Esophagus (tissue), 2 donors: ENCODE results near the gene CCDC6. TPM values are rescaled to one million over a fixed set of nuclear protein-coding genes. Genes with fewer than 3 reads are reported as not detected.

Source experiments
- H3K27ac ChIP-seq, 2 donors: one replicate each; pipeline ENCODE4 v1.5.1; 2013; ENCODE audit warnings: low read depth in 2 of 2, mild to moderate bottlenecking in 2 of 2, inconsistent platforms in 1 of 2, low read length in 1 of 2, moderate library complexity in 1 of 2
- H3K27me3 ChIP-seq, 2 donors: one replicate each; pipeline ENCODE4 v1.6.1; 2013; ENCODE audit warnings: low read length in 2 of 2, control low read depth in 1 of 2, mild to moderate bottlenecking in 1 of 2; ENCODE audit not compliant: insufficient read depth in 2 of 2, control insufficient read depth in 1 of 2
- H3K36me3 ChIP-seq, 2 donors: one replicate each; pipeline ENCODE4 v1.6.1; 2013; ENCODE audit warnings: low read length in 1 of 2; ENCODE audit not compliant: control insufficient read depth in 2 of 2, insufficient read depth in 2 of 2
- H3K4me1 ChIP-seq, 2 donors: one replicate each; pipeline ENCODE4 v1.6.1; 2013; ENCODE audit warnings: low read length in 1 of 2; ENCODE audit not compliant: control insufficient read depth in 2 of 2, insufficient read depth in 2 of 2
- H3K4me3 ChIP-seq, 2 donors: one replicate each; pipeline ENCODE4 v1.5.1; 2013; ENCODE audit warnings: low read length in 2 of 2, mild to moderate bottlenecking in 2 of 2, low read depth in 1 of 2, moderate library complexity in 1 of 2
- H3K9me3 ChIP-seq, 2 donors: one replicate each; pipeline ENCODE4 v1.6.1; 2013; ENCODE audit warnings: mild to moderate bottlenecking in 2 of 2, low read depth in 1 of 2, low read length in 1 of 2, moderate library complexity in 1 of 2; ENCODE audit not compliant: control insufficient read depth in 2 of 2, insufficient read depth in 1 of 2
- WGBS, 2 donors: extraction: QIAGEN DNeasy Blood & Tissue Kit; methylation state at CpG; one replicate each; pipeline ENCODE4 v1.1.7; 2013; 5-methylcytosine and 5-hydroxymethylcytosine counted together
- polyA plus RNA-seq, 2 donors: library from polyadenylated mRNA; stranded (reverse); fragments of 200-250 nt; gene quantifications; one replicate each; pipeline ENCODE4 v1.2.3, GENCODE V29; 2013
- donor health status: healthy with polysubstance abuse.
- donor health status: Bipolar disorder and iron deficiency.

Gene CCDC6
- polyA plus RNA-seq, 2 donors: 23.2 to 25.9 TPM

DNA sequence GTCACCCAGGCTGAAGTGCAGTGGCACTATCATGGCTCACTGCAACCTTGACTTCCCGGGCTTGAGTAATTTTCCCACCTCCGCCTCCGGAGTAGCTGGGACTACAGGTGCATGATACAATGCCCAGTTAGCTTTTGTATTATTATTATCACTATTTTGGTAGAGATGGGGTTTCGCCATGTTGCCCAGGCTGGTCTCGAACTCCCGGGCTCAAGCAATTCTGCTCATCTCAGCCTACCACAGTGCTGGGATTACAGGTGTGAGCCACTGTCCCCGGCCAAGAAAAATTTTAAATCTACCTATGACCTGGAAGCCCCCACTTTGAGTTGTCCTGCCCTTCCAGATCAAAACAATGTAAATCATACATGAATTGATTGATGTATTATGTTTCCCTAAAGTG is 38.8 kb downstream of the CCDC6 start:
- Histone ChIP-seq H3K36me3 (no peaks in the 10 kb centered on the region), H3K4me1 (peaks cover 2 to 13% of the 10 kb centered on the region in 2 donors), H3K27ac (no peak overlapping the region), H3K9me3 (no peaks in the 10 kb centered on the region), H3K27me3 (no peaks in the 10 kb centered on the region), H3K4me3 (no peak overlapping the region)
- WGBS, 2 donors: 90 to 96% methylated on average over 7 of the region's 7 CpGs

DNA sequence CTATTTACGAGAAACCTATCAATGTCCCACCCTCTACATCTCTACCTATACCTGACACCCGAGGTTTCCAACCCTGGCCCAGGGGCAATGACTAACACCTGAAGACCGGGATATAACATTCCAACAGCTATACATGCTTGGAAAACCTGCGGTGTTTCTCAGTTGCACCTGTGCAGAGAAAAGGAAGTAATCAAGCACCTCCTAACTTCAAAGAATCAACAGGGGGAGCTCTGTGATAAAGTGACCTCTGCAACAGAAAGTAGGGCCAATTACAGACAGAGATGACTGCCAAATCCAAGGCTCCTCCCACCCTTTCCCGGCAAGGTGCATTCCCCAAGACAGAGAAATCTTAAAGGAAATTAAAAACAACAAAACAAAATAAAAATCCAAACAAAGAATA is 41.3 kb downstream of the CCDC6 start:
- no peaks in the 10 kb centered on the region for H3K9me3 ChIP-seq
- H3K4me1 ChIP-seq: peaks cover 0 to 13% of the 10 kb centered on the region in 2 donors
- no peaks in the 10 kb centered on the region for H3K36me3 ChIP-seq
- H3K4me3 ChIP-seq: no peak overlapping the region
- no peaks in the 10 kb centered on the region for H3K27me3 ChIP-seq
- H3K27ac ChIP-seq: peak overlapping the region in 1 of 2 donors; percentile 55
- WGBS, 2 donors: 31 to 34% methylated on average over 5 of the region's 5 CpGs

DNA sequence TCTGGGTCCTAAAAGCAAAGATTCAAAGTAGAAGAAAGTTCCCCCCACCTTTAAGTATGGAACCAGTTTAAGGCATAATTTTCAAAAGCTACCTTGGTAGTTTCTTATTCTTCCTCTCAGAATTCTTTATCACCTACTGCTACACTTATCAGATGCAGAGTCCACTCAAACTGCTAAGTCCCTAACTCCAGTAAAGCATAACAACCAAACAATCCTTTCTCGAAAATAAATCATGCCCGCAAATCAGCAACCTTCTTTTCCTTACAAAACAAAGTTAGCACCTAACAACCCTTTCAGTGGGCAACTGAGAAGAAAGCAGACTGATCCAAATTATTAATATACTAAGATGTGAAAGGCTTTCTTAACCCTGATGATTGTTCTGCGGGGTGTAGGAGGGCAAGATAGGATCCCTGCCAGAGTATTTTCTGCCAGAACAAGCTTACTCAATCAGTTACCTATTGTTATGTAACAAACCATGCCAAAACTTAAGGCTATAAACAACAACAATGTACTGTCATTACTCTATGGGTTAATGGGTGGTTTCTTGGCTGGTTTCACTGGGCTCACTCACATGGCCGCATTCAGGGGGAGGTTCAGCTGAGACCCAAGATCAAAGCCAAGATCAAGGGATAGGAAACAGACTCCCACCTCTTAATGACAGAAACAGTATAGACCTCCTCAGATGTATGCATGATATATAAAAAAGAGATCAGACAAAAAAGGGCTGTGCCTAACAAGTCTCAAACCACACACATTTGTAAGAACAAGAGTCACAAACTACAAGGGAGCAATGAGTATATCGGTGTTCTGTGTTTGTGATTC is 42.0 kb downstream of the CCDC6 start:
- Histone ChIP-seq H3K4me1 (peaks cover 0 to 9% of the 10 kb centered on the region in 2 donors), H3K27ac (peak overlapping the region in 1 of 2 donors; percentile 18), H3K27me3 (no peaks in the 10 kb centered on the region), H3K36me3 (no peaks in the 10 kb centered on the region), H3K4me3 (no peak overlapping the region), H3K9me3 (no peaks in the 10 kb centered on the region)
- WGBS, 2 donors: 37 to 62% methylated on average over 5 of the region's 5 CpGs

DNA sequence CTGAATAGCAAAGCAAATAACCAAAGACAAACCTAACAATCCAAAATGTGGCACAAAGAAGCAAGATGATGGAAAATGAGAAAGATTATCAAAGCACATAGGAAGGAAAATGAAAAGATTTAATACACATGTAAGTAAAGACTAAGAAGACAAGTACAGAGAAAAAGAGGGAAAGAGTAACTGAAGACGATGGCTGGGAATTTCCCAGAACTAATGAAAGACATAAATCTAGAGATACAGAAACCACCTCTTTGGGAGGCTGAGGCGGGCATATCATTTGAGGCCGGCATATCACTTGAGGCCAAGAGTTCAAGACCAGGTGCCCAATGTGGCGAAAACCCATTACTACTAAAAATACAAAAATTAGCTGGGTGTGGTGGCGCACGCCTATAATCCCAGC is 46.8 kb downstream of the CCDC6 start:
- WGBS, 2 donors: 93% methylated on average over 6 of the region's 6 CpGs
- H3K36me3 ChIP-seq: no peaks in the 10 kb centered on the region
- H3K4me1 ChIP-seq: no peaks in the 10 kb centered on the region
- H3K27ac ChIP-seq: no peak overlapping the region
- H3K9me3 ChIP-seq: no peaks in the 10 kb centered on the region
- no peaks in the 10 kb centered on the region for H3K27me3 ChIP-seq
- H3K4me3 ChIP-seq: no peak overlapping the region

DNA sequence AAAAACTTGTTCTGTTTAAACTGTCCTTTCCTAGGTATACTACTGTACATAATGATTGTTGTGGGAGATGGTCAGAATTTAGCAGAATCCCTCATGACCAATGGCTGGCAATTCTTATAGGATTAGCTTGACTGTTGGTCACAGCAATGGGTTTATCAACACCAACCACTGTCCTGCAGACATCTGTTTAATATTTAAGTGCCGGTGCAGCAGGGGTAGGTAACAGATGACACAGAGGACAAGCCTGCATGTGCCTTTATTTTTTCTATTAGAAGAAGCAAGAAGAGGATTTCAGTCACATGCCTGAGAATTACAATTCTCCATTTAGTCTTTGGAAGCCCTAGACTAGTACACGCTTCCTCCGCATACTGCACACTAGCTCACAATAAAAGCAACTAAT is 48.4 kb downstream of the CCDC6 start:
- no peaks in the 10 kb centered on the region for H3K36me3 ChIP-seq
- no peaks in the 10 kb centered on the region for H3K9me3 ChIP-seq
- H3K4me3 ChIP-seq: no peak overlapping the region
- peaks cover 0 to 3% of the 10 kb centered on the region in 2 donors for H3K4me1 ChIP-seq
- H3K27ac ChIP-seq: no peak overlapping the region
- 97 to 99% methylated on average over 3 of the region's 3 CpGs for WGBS, 2 donors
- no peaks in the 10 kb centered on the region for H3K27me3 ChIP-seq

DNA sequence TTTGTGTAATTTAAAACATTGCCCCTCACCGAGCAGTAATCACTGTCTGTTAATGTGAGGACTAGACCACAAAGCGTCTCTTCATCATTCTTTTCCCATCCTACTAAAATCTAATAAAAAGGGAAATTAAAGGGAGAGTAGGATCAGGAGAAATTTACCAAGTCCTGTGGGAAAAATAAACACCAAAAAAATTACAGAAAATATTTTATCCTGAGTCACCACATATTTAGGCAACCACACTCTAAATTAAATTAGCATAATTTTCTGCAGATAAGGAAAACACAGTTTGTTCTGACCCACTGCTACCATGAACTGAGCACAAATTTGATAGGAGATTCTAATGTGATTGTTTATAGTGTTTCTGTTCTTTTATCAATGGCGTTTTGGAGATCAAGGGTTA is 49.3 kb downstream of the CCDC6 start:
- no peak overlapping the region for H3K27ac ChIP-seq
- no peak overlapping the region for H3K4me3 ChIP-seq
- H3K9me3 ChIP-seq: no peaks in the 10 kb centered on the region
- no peaks in the 10 kb centered on the region for H3K36me3 ChIP-seq
- 65 to 69% methylated on average over 3 of the region's 3 CpGs for WGBS, 2 donors
- no peaks in the 10 kb centered on the region for H3K27me3 ChIP-seq
- H3K4me1 ChIP-seq: peaks cover 0 to 3% of the 10 kb centered on the region in 2 donors

DNA sequence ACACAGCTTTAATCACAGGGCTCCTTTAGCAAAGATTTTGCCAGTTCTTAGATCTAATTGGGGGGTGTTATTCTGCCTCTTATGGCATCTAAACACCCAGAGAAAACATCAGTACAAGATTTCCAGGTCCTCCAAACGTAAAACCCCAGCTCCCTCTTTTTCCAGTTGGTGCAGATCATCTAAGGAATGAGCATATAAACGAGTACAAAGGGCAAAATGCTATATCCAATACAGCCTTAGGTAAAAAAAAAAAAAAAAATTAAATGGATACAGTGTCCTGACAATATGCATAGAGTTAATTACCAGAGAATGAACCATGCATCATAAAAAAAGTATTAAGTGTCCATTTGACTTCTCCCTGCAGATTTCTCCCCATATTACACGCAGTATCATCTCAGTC is 50.3 kb downstream of the CCDC6 start:
- WGBS, 2 donors: 71 to 78% methylated on average over 3 of the region's 3 CpGs
- H3K4me3 ChIP-seq: no peak overlapping the region
- peaks cover 0 to 3% of the 10 kb centered on the region in 2 donors for H3K4me1 ChIP-seq
- no peaks in the 10 kb centered on the region for H3K9me3 ChIP-seq
- no peak overlapping the region for H3K27ac ChIP-seq
- no peaks in the 10 kb centered on the region for H3K36me3 ChIP-seq
- no peaks in the 10 kb centered on the region for H3K27me3 ChIP-seq

DNA sequence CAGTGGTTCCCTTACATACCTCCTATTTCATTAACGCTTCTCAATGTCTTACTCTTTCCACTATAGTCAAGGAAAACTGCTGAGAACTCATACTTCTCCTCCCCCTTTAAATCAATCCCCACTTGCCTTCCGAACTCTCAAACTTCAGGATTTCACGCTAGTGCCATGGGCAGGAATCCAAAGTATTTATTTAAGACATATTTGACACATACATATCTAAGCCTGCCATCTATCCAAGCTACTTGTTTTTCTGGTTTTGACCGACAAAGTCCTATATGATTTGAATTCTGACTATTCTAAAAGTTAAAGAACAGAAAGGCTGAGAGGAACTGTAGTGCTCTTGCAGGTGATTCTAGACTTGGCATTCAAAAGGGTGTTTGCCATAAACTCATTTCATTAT is 51.8 kb downstream of the CCDC6 start:
- peak overlapping the region; percentile 47 to 49 for H3K27ac ChIP-seq
- H3K36me3 ChIP-seq: no peaks in the 10 kb centered on the region
- 57 to 58% methylated on average over 4 of the region's 4 CpGs for WGBS, 2 donors
- H3K9me3 ChIP-seq: no peaks in the 10 kb centered on the region
- H3K4me3 ChIP-seq: no peak overlapping the region
- peaks cover 0 to 3% of the 10 kb centered on the region in 2 donors for H3K4me1 ChIP-seq
- H3K27me3 ChIP-seq: no peaks in the 10 kb centered on the region

DNA sequence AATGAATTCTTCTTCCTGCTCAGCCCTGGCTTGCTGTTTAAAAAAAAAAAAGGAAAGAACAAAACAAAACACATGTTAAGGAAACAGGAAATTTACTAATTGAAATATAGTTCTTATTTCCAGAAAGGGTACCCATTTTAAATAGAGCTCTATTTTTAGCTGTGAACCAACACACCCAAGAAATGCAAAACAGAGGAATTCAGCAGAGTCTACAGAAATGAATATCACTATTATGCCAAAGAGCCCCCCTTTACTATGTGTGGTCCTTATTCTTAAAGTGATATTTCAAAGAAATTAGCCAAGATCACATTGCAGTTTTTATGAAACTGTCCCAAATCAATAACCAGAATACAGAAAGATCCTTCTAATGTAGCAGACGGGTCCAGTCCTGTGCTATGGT is 53.7 kb downstream of the CCDC6 start:
- Histone ChIP-seq H3K4me1 (peaks cover 0 to 3% of the 10 kb centered on the region in 2 donors), H3K27ac (no peak overlapping the region), H3K9me3 (no peaks in the 10 kb centered on the region), H3K27me3 (no peaks in the 10 kb centered on the region), H3K4me3 (no peak overlapping the region), H3K36me3 (peaks cover 0 to 2% of the 10 kb centered on the region in 2 donors)
- 81 to 88% methylated on average over 1 of the region's 1 CpG for WGBS, 2 donors

DNA sequence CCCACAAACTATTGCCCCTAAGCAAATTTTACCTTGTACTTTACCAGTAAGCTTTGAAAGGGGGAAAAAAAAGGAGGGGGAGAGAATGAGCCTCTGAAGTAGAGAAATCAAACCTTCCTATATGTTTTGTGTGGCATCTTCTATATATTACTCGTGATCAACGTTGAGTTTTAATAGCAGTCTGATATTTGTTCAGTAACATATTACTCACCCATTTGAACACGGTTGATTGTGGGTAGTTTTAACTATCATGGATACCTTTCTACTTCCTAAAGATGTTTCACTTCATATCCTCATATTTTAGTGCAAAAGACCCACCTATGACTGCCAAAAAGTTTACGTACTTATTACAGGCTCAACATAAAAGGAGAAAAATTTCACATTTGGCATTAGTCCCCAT is 54.5 kb downstream of the CCDC6 start:
- Histone ChIP-seq H3K9me3 (no peaks in the 10 kb centered on the region), H3K4me1 (peaks cover 0 to 3% of the 10 kb centered on the region in 2 donors), H3K36me3 (peaks cover 0 to 2% of the 10 kb centered on the region in 2 donors), H3K4me3 (no peak overlapping the region), H3K27ac (no peak overlapping the region), H3K27me3 (no peaks in the 10 kb centered on the region)
- 72 to 78% methylated on average over 4 of the region's 4 CpGs for WGBS, 2 donors
